BLaER1 treated with 17β-estradiol and CSF1 and Interleukin-3, amounts not matched to agents 10 nM and 100 nM (cell line): ENCODE measurements around the gene IGSF23.

Experiments used
- H3K27ac ChIP-seq, 11 experiments: shearing (Covaris generic); formaldehyde crosslinking; 2 replicates each; pipeline ENCODE4 v1.8.1; 2022
- H3K27me3 ChIP-seq, 11 experiments: shearing (Covaris generic); formaldehyde crosslinking; 2 replicates each; pipeline ENCODE4 v1.8.1; 2022
- H3K36me3 ChIP-seq, 11 experiments: shearing (Covaris generic); formaldehyde crosslinking; 2 replicates each; pipeline ENCODE4 v1.8.1; 2022
- H3K4me1 ChIP-seq, 10 experiments: shearing (Covaris generic); formaldehyde crosslinking; 2 replicates each; pipeline ENCODE4 v1.8.1; 2022
- H3K4me2 ChIP-seq, 11 experiments: shearing (Covaris generic); formaldehyde crosslinking; 2 replicates each; pipeline ENCODE4 v1.8.1; 2022
- H3K4me3 ChIP-seq, 10 experiments: shearing (Covaris generic); formaldehyde crosslinking; 2 replicates each; pipeline ENCODE4 v1.8.1; 2022
- H3K9ac ChIP-seq, 11 experiments: shearing (Covaris generic); formaldehyde crosslinking; 2 replicates each; pipeline ENCODE4 v1.8.1; 2022
- H3K9me3 ChIP-seq, 11 experiments: shearing (Covaris generic); formaldehyde crosslinking; replicated peaks in 1 of 11; 2 replicates each; pipeline ENCODE4 v1.8.1; 2022
- H4K20me1 ChIP-seq, 11 experiments: shearing (Covaris generic); formaldehyde crosslinking; 2 replicates each; pipeline ENCODE4 v1.8.1; 2022
- Cebpa-rat ChIP-seq, 11 experiments: shearing (Covaris generic); IDR thresholded peaks; 2 replicates each; pipeline ENCODE4 v1.8.1; 2022

Gene IGSF23

DNA sequence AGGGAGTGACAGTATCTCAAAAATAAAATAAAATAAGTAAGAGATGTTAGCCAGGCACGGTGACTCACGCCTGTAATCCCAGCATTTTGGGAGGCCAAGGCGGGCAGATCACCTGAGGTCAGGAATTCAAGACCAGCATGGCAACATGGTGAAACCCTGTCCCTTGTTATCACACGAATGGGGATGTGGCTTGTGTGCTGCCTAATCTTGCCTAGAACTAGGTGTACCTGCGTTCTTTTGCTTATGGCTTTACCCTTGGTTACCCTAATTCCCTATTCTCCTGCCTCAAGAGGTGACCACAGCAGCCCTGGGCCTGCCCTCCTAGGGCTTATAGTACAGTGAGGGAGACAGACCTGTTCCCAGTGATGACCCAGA lies 24.0 kb downstream of the IGSF23 start:
- Histone ChIP-seq H3K4me3 (no peak overlapping the region), H3K9ac (no peak overlapping the region), H3K9me3 (no peaks in the 10 kb centered on the region), H3K4me1 (peaks cover 0 to 45% (median 6%) of the 10 kb centered on the region in 10 experiments; a peak in 10 of 20 replicates), H3K27me3 (no peaks in the 10 kb centered on the region), H3K4me2 (peak overlapping the region in 3 of 11 experiments; percentile 79 to 80 (median 79); a peak in 6 of 22 replicates), H3K36me3 (no peaks in the 10 kb centered on the region), H4K20me1 (no peaks in the 10 kb centered on the region), H3K27ac (no peak overlapping the region)
- no peak for TF ChIP-seq Cebpa-rat (IDR thresholded peaks at IDR 0.05)

DNA sequence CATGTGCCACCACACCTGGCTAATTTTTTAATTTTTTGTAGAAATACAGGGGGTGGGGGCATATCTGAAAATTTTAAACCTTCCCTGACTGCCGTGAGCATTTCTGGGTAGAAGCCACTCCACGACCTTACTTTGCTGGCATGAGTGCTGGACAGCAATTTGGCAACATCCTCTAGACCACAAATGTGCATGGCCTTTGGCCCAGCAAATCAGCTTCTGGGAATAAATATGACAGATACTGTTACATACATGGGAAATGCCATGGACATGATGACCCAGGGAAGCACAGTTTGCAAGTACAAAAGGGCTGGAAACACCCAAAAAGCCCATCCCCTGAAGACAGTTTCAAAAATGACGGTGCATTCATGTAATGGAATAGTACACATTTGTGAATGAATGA lies 27.2 kb downstream of the IGSF23 start:
- H3K9me3 ChIP-seq, result no peaks in the 10 kb centered on the region
- H3K4me2 ChIP-seq, result no peak overlapping the region
- H3K4me3 ChIP-seq, result no peak overlapping the region
- H4K20me1 ChIP-seq, result peaks cover 0 to 1% (median 0%) of the 10 kb centered on the region in 11 experiments; a peak in 1 of 22 replicates
- H3K4me1 ChIP-seq, result peaks cover 0 to 22% (median 8%) of the 10 kb centered on the region in 10 experiments; a peak in 10 of 20 replicates
- H3K36me3 ChIP-seq, result no peaks in the 10 kb centered on the region
- peaks cover 0 to 7% (median 0%) of the 10 kb centered on the region in 11 experiments; a peak in 3 of 22 replicates for H3K27me3 ChIP-seq
- H3K9ac ChIP-seq, result no peak overlapping the region
- H3K27ac ChIP-seq, result no peak overlapping the region
- no peak for TF ChIP-seq Cebpa-rat (IDR thresholded peaks at IDR 0.05)

DNA sequence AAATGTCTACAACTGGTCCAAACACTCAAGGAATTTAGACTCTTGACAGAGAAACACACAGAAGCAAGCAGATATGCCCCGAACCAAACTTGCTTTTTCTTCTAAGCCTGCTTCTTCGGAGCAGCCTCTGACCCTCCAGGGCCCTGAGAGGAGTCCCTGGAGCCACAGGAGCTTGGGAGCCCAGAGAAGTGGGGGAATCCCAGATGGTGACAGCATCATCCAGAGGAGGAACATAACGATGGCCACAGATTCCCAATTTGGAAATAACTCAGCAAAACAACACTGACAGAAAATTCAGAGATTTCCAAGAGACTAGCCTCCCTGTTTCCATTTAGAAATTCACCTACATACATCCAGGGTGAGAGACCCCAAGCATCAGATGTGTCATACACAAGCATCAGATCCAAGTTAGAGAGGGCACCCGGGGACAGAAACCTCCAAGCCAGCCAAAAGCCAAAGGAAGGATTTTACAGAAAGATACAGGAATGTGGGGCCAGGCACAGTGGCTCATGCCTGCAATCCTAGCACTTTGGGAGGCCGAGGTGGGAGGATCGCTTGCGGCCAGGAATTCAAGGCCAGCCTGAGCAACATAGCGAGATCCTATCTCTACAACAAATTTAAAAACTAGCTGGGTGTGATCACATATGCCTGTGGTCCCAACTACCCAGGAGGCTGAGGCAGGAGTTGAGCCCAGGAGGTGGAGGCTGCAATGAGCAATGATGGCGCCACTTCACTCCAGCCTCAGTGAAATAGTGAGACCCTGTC lies 28.3 kb downstream of the IGSF23 start:
- peaks cover 0 to 10% (median 2%) of the 10 kb centered on the region in 10 experiments; a peak in 8 of 20 replicates for H3K4me1 ChIP-seq
- H3K9ac ChIP-seq, result no peak overlapping the region

DNA sequence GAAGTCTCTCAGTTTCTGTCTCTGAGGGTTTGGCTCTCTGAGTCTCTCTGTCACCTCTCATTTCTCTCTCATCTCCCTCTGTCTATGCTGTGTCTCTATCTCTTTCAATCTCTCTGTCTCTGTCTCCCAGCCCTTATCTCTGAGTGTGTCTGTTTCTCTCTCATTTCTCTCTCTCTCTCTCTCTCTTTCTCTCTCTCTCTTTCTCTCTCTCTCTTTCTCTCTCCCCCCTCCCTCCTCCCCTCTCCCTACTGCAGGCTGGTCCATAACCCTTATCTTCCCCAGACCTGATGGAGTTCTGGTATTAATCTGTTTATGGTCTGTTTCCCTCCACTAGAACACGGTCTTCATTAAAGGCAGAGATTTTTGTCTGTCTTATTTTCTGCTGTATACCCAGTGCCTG lies 29.0 kb downstream of the IGSF23 start:
- Histone ChIP-seq H3K4me1 (peaks cover 0 to 3% (median under 1%) of the 10 kb centered on the region in 10 experiments; a peak in 3 of 20 replicates), H4K20me1 (peaks cover 0 to 7% (median 0%) of the 10 kb centered on the region in 11 experiments; a peak in 2 of 22 replicates), H3K9me3 (no peaks in the 10 kb centered on the region)

More for the DNA sequence above, 28.3 kb downstream of the IGSF23 start:
- Histone ChIP-seq H3K9me3 (no peaks in the 10 kb centered on the region), H3K27me3 (peaks cover 0 to 7% (median 0%) of the 10 kb centered on the region in 11 experiments; a peak in 3 of 22 replicates), H3K36me3 (no peaks in the 10 kb centered on the region), H4K20me1 (peaks cover 0 to 7% (median 0%) of the 10 kb centered on the region in 11 experiments; a peak in 2 of 22 replicates), H3K4me2 (no peak overlapping the region), H3K27ac (no peak overlapping the region), H3K4me3 (no peak overlapping the region)
- no peak for TF ChIP-seq Cebpa-rat (IDR thresholded peaks at IDR 0.05)

DNA sequence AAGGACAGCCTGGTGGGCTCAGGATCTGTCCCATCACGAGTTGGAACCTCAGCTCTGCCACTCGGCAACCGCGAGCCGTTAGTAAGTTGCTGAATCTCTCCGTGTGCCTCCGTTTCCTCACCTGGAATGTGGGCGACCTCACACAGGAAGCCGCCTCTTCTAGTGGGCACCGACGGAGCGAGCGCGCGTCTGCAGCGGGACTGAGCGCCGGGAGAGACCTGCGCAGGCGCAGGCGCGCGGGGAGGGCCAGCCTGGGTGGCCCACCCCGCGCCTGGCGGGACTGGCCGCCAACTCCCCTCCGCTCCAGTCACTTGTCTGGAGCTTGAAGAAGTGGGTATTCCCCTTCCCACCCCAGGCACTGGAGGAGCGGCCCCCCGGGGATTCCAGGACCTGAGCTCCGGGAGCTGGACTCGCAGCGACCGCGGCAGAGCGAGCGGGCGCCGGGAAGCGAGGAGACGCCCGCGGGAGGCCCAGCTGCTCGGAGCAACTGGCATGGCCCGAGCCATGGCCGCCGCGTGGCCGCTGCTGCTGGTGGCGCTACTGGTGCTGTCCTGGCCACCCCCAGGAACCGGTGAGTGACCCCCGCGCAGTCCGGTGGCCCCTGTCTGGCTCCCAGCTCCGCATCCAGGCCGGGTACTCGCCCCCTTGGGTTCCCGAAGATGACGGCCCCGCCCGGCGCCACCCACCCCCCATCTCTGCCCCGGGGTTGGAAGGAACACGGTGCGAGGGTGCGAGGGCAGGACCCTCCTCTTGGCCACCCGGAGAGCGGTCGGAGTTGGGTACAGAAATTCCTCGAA lies 30.4 kb downstream of the IGSF23 start, which contains the start of gene PVR:
TSS of gene PVR (plus strand) at position 306 of the 797 bp plus-strand sequence. CDS start at position 493, 187 bp downstream.
- Histone ChIP-seq H4K20me1 (peaks cover 0 to 11% (median 0%) of the 10 kb centered on the region in 11 experiments; a peak in 2 of 22 replicates), H3K36me3 (no peaks in the 10 kb centered on the region; a peak in 1 of 22 replicates), H3K27me3 (peaks cover 0 to 7% (median 0%) of the 10 kb centered on the region in 11 experiments; a peak in 3 of 22 replicates), H3K9me3 (no peaks in the 10 kb centered on the region), H3K9ac (peak within 1 kb of the TSS; percentile 68 to 81 (median 79)), H3K4me3 (peak within 1 kb of the TSS; percentile 57 to 76 (median 70)), H3K4me1 (0 out of 20 replicates have a peak, but pooled peaks cover 0 to 3% (median 0%) of the 10 kb centered on the region in 10 experiments), H3K27ac (peak within 1 kb of the TSS; percentile 28 to 71 (median 53); a peak in 18 of 22 replicates), H3K4me2 (peak within 1 kb of the TSS; percentile 72 to 81 (median 77))
- no peak for TF ChIP-seq Cebpa-rat (IDR thresholded peaks at IDR 0.05)

More for the DNA sequence above, 29.0 kb downstream of the IGSF23 start:
- Histone ChIP-seq H3K9ac (no peak overlapping the region), H3K36me3 (no peaks in the 10 kb centered on the region), H3K27me3 (peaks cover 0 to 7% (median 0%) of the 10 kb centered on the region in 11 experiments; a peak in 3 of 22 replicates), H3K4me2 (no peak overlapping the region), H3K27ac (no peak overlapping the region), H3K4me3 (no peak overlapping the region)
- TF ChIP-seq Cebpa-rat (IDR thresholded peaks at IDR 0.05), result no peak

DNA sequence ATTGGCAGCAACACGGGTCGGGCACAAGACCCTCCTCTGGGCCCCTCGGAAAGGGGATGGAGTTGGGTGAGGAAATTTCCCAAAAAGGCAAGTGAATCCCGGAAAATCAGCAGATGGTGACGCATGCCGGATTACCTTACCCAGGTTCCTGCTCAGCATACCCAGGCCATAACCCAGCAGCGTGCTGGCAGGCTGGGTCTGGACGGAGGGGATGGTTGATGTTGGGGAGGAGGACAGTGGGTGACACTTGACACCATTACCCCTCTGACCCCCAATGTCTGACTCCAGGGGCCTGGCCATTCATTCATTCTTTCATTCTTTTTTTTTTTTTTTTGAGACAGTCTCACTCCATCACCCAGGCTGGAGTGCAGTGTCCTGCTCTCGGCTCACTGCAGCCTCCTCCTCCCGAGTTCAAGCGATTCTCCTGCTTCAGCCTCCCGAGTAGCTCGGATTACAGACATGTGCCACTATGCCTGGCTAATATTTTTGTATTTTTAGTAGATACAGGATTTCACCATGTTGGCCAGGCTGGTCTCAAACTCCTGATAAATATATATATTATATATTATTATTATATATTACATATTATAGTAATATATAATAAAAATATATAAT lies 31.1 kb downstream of the IGSF23 start:
- TF ChIP-seq Cebpa-rat (IDR thresholded peaks at IDR 0.05), result no peak
- H3K27me3 ChIP-seq, result peaks cover 0 to 7% (median 0%) of the 10 kb centered on the region in 11 experiments; a peak in 3 of 22 replicates
- H4K20me1 ChIP-seq, result peaks cover 0 to 18% (median 0%) of the 10 kb centered on the region in 11 experiments; a peak in 2 of 22 replicates
- H3K4me3 ChIP-seq, result peak overlapping the region; percentile 57 to 76 (median 70)
- peak overlapping the region; percentile 68 to 81 (median 79) for H3K9ac ChIP-seq
- peak overlapping the region in 5 of 11 experiments; percentile 35 to 71 (median 63); a peak in 7 of 22 replicates for H3K27ac ChIP-seq
- H3K4me2 ChIP-seq, result peak overlapping the region; percentile 72 to 81 (median 77)
- H3K4me1 ChIP-seq, result 0 out of 20 replicates have a peak, but pooled peaks cover 0 to 5% (median 0%) of the 10 kb centered on the region in 10 experiments
- H3K9me3 ChIP-seq, result no peaks in the 10 kb centered on the region
- peaks cover 0 to 2% (median under 1%) of the 10 kb centered on the region in 11 experiments; a peak in 5 of 22 replicates for H3K36me3 ChIP-seq

DNA sequence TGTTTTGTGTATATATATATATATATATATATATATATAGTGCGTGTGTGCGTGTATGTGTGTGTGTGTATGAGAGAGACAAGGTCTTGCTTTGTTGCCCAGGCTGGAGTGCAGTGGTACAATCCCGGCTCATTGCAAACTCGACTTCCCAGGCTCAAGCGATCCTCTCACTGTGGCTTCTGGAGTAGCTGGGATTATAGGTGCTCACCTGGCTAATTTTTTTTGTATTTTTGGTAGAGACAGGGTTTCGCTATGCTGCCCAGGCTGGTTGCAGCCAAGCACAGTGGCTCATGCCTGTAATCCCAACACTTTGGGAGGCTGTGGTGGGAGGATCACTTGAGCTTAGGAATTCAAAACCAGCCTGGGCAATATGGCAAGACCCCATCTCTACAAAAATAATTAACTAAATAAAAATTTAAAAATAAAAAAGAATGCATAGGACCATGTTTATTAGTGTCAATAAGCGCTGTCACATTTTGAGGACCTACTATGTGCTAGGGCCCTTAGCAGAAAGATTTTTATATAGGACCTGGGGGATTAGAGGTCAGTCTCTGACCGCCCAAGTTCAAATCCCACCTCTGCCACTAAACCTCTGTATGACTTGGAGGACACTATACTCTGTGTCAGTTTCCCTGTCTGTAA lies 32.2 kb downstream of the IGSF23 start:
- 0 out of 20 replicates have a peak, but pooled peaks cover 0 to 5% (median 0%) of the 10 kb centered on the region in 10 experiments for H3K4me1 ChIP-seq
- peaks cover 0 to 23% (median 0%) of the 10 kb centered on the region in 11 experiments; a peak in 2 of 22 replicates for H4K20me1 ChIP-seq
- no peak overlapping the region for H3K4me3 ChIP-seq
- H3K27me3 ChIP-seq, result peaks cover 0 to 7% (median 0%) of the 10 kb centered on the region in 11 experiments; a peak in 3 of 22 replicates
- TF ChIP-seq Cebpa-rat (IDR thresholded peaks at IDR 0.05), result no peak
- H3K36me3 ChIP-seq, result peaks cover 0 to 12% (median 7%) of the 10 kb centered on the region in 11 experiments; a peak in 10 of 22 replicates
- H3K27ac ChIP-seq, result no peak overlapping the region
- H3K4me2 ChIP-seq, result no peak overlapping the region
- no peaks in the 10 kb centered on the region for H3K9me3 ChIP-seq
- H3K9ac ChIP-seq, result no peak overlapping the region
